Suprapubic skin (tissue), 4 donors: ENCODE results near the gene PAQR5.

Experiments used
- CTCF ChIP-seq, 2 donors: fragments of 200-600 bp in 1 of 2; fragments of 450-650 bp in 1 of 2; sonication (generic) in 1 of 2; IDR thresholded peaks; one replicate each; pipeline ENCODE4 v1.5.1; 2016 to 2019; ENCODE audit warnings: antibody characterized with exemption in 2 of 2, mild to moderate bottlenecking in 1 of 2, moderate library complexity in 1 of 2
- POLR2A ChIP-seq, 2 donors: fragments of 450-650 bp; IDR thresholded peaks; one replicate each; pipeline ENCODE4 v1.6.1; 2017; ENCODE audit warnings: antibody characterized with exemption in 2 of 2, mild to moderate bottlenecking in 2 of 2, moderate library complexity in 2 of 2
- POLR2AphosphoS5 ChIP-seq, 3 donors: sonication (generic); formaldehyde crosslinking; IDR thresholded peaks; one replicate each; pipeline ENCODE4 v1.6.1; 2017; ENCODE audit warnings: antibody characterized with exemption in 3 of 3

GRCh38 chr15:69394556-69395282 lies 96.0 kb downstream of the PAQR5 start:
- TF ChIP-seq POLR2A (IDR thresholded peaks at IDR 0.05) (no peak), CTCF (IDR thresholded peaks at IDR 0.05) (peak; percentile 75 to 96), POLR2AphosphoS5 (IDR thresholded peaks at IDR 0.05) (no peak)
